GM18498 (cell line): Measurements from ENCODE around the gene KRTAP13-2.

Experiments
- ATAC-seq: cut with Tn5 transposase; IDR thresholded peaks from one replicate; pipeline ENCODE4 v1.9.1; 2021; ENCODE audit warnings: mild to moderate bottlenecking, moderate library complexity; ENCODE audit not compliant: unreplicated experiment

KRTAP13-2 gene

GRCh38 chr21:30329203-30329875, 42.7 kb downstream of the KRTAP13-2 start:
- no peak for ATAC-seq

- no peak for ATAC-seq
These were observed 45.7 kb downstream of the KRTAP13-2 start for GRCh38 chr21:30326390-30326789.
